BE2C (cell line): Measurements from ENCODE around the gene OTOA.
"Not testable (repeated sequence)": the region's sequence is repeated elsewhere in the genome, so short reads cannot be mapped to it uniquely, and the experiment has no call there.

Experiments used
- DNase-seq: peaks from one replicate; pipeline ENCODE4 v3.0.0-alpha.2; 2020
- H3K27me3 ChIP-seq: fragments of 250-450 bp; sonication (Bioruptor Pico); 2 replicates; pipeline ENCODE4 v1.5.1; 2020; ENCODE audit warnings: mild to moderate bottlenecking
- H3K36me3 ChIP-seq: fragments of 250-450 bp; sonication (Bioruptor Pico); 2 replicates; pipeline ENCODE4 v1.5.1; 2020; ENCODE audit warnings: mild to moderate bottlenecking
- H3K4me1 ChIP-seq: fragments of 250-450 bp; sonication (Bioruptor Pico); 2 replicates; pipeline ENCODE4 v1.5.1; 2020
- H3K4me3 ChIP-seq: 2 replicates; pipeline ENCODE4 v1.5.1; 2011; ENCODE audit warnings: low read depth, low read length
- H3K9me3 ChIP-seq: fragments of 250-450 bp; sonication (Bioruptor Pico); 2 replicates; pipeline ENCODE4 v1.5.1; 2020
- CTCF ChIP-seq: IDR thresholded peaks from 2 replicates; pipeline ENCODE4 v1.5.1; 2012; ENCODE audit warnings: mild to moderate bottlenecking, low read depth, low read length

Gene OTOA

GRCh38 chr16:21770584-21770983 lies 106.8 kb downstream of the OTOA start:
- not testable (repeated sequence) for H3K27me3 ChIP-seq, H3K4me1 ChIP-seq, H3K36me3 ChIP-seq, H3K9me3 ChIP-seq, DNase-seq, H3K4me3 ChIP-seq

GRCh38 chr16:21772547-21773206 lies 108.9 kb downstream of the OTOA start:
- not testable (repeated sequence) for H3K27me3 ChIP-seq, H3K36me3 ChIP-seq, H3K4me3 ChIP-seq, H3K9me3 ChIP-seq, H3K4me1 ChIP-seq
- DNase-seq = peak; percentile 15

GRCh38 chr16:21773207-21773553 lies 109.4 kb downstream of the OTOA start:
- not testable (repeated sequence) for H3K36me3 ChIP-seq, H3K27me3 ChIP-seq, H3K4me1 ChIP-seq, H3K4me3 ChIP-seq, H3K9me3 ChIP-seq, DNase-seq

GRCh38 chr16:21780525-21780924 lies 116.8 kb downstream of the OTOA start:
- not testable (repeated sequence) for H3K4me1 ChIP-seq, H3K4me3 ChIP-seq, H3K36me3 ChIP-seq, DNase-seq, H3K27me3 ChIP-seq, H3K9me3 ChIP-seq

GRCh38 chr16:21790506-21790905 lies 126.7 kb downstream of the OTOA start:
- not testable (repeated sequence) for H3K4me1 ChIP-seq, H3K9me3 ChIP-seq, H3K4me3 ChIP-seq, H3K36me3 ChIP-seq, DNase-seq, H3K27me3 ChIP-seq

- not testable (repeated sequence) for H3K36me3 ChIP-seq, H3K9me3 ChIP-seq, H3K27me3 ChIP-seq, H3K4me3 ChIP-seq, H3K4me1 ChIP-seq, DNase-seq
Observed at GRCh38 chr16:21793310-21793709, 129.5 kb downstream of the OTOA start.

GRCh38 chr16:21798601-21799000 lies 134.8 kb downstream of the OTOA start:
- not testable (repeated sequence) for H3K36me3 ChIP-seq, H3K4me1 ChIP-seq, H3K27me3 ChIP-seq, H3K4me3 ChIP-seq, DNase-seq, H3K9me3 ChIP-seq

GRCh38 chr16:21801538-21802374 lies 138.0 kb downstream of the OTOA start:
- not testable (repeated sequence) for H3K9me3 ChIP-seq, H3K4me3 ChIP-seq, H3K27me3 ChIP-seq, H3K36me3 ChIP-seq, H3K4me1 ChIP-seq
- DNase-seq = peak; percentile 54
- TF ChIP-seq CTCF = peak; percentile 52

GRCh38 chr16:21802375-21802663 lies 138.6 kb downstream of the OTOA start:
- not testable (repeated sequence) for H3K4me3 ChIP-seq, H3K36me3 ChIP-seq, H3K27me3 ChIP-seq, DNase-seq, H3K4me1 ChIP-seq, H3K9me3 ChIP-seq
